SK-N-MC (cell line): ENCODE results near the gene NUB1.

Source experiments
- EZH2 ChIP-seq: fragments of 200-600 bp; sonication (generic); IDR thresholded peaks from one replicate; pipeline ENCODE4 v1.6.1; 2017; ENCODE audit warnings: antibody characterized with exemption
- FOXP2 ChIP-seq: optimal IDR thresholded peaks from 2 replicates; pipeline ENCODE3; 2011; ENCODE audit warnings: mild to moderate bottlenecking, moderate library complexity; ENCODE audit not compliant: insufficient read depth; ENCODE audit errors: extremely low read length, control extremely low read depth
- POLR2AphosphoS5 ChIP-seq: IDR thresholded peaks from 2 replicates; pipeline ENCODE4 v1.6.1; 2012; ENCODE audit warnings: mild to moderate bottlenecking, low read depth, low read length, borderline replicate concordance

DNA sequence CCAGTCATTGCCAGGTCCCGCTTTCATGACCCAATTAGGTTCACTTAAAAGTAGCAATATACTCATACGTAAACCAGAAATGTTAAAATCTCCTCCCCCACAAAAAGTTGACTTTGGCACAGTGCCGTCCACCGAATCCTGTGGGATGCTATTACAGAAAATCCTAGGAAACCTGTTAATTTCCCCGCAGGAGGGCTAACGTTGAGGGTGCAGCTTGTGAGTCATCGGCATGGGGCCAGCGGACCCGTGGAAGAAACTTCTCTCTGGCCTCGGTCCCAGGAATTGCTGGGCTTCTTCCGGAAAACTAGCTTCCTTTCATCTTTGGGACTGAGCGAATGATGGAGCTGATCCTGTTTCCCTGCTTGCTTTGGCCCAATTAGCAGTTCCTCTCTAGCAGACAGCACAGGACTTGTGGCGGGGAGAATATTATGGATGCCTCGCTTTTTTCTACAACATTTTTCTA, 84.9 kb downstream of the NUB1 start:
- TF ChIP-seq EZH2 (no peak), FOXP2 (no peak), POLR2AphosphoS5 (no peak)
